Measurements from ENCODE around the gene GLIS1.

Gene GLIS1

GRCh38 chr1:53504901-53505300, 234.1 kb downstream of the GLIS1 start:
- Histone ChIP-seq H3K9ac (ENCODE audit: low read length) (no peak overlapping the region), H3K27ac (ENCODE audit: low read length) (no peak overlapping the region)

GRCh38 chr1:53503433-53504217, 235.3 kb downstream of the GLIS1 start:
- Histone ChIP-seq H3K4me1 (ENCODE audit: control insufficient read depth, low read depth, low read length) (peaks cover 13% of the 10 kb centered on the region), H3K27me3 (ENCODE audit: control insufficient read depth, insufficient read depth, low read length) (no peaks in the 10 kb centered on the region), H3K9me3 (ENCODE audit: control insufficient read depth, low read depth, low read length) (no peaks in the 10 kb centered on the region), H3K9ac (ENCODE audit: low read length) (no peak overlapping the region), H3K4me3 (ENCODE audit: low read length) (no peak overlapping the region), H3K36me3 (ENCODE audit: control insufficient read depth, low read depth, low read length) (no peaks in the 10 kb centered on the region), H3K27ac (ENCODE audit: low read length) (no peak overlapping the region)

More at GRCh38 chr1:53504901-53505300, 234.1 kb downstream of the GLIS1 start:
- no peaks in the 10 kb centered on the region for H3K9me3 ChIP-seq (ENCODE audit: control insufficient read depth, low read depth, low read length)
- no peak overlapping the region for H3K4me3 ChIP-seq (ENCODE audit: low read length)
- H3K36me3 ChIP-seq (ENCODE audit: control insufficient read depth, low read depth, low read length): no peaks in the 10 kb centered on the region
- H3K4me1 ChIP-seq (ENCODE audit: control insufficient read depth, low read depth, low read length): peaks cover 13% of the 10 kb centered on the region
- H3K27me3 ChIP-seq (ENCODE audit: control insufficient read depth, insufficient read depth, low read length): no peaks in the 10 kb centered on the region

- Histone ChIP-seq H3K9ac (ENCODE audit: low read length) (no peak overlapping the region), H3K9me3 (ENCODE audit: control insufficient read depth, low read depth, low read length) (no peaks in the 10 kb centered on the region), H3K36me3 (ENCODE audit: control insufficient read depth, low read depth, low read length) (no peaks in the 10 kb centered on the region), H3K4me3 (ENCODE audit: low read length) (no peak overlapping the region), H3K27ac (ENCODE audit: low read length) (no peak overlapping the region), H3K27me3 (ENCODE audit: control insufficient read depth, insufficient read depth, low read length) (no peaks in the 10 kb centered on the region), H3K4me1 (ENCODE audit: control insufficient read depth, low read depth, low read length) (peaks cover 13% of the 10 kb centered on the region)
Measured at GRCh38 chr1:53502641-53503432, 236.1 kb downstream of the GLIS1 start.

- peaks cover 13% of the 10 kb centered on the region for H3K4me1 ChIP-seq (ENCODE audit: control insufficient read depth, low read depth, low read length)
- no peaks in the 10 kb centered on the region for H3K9me3 ChIP-seq (ENCODE audit: control insufficient read depth, low read depth, low read length)
- H3K36me3 ChIP-seq (ENCODE audit: control insufficient read depth, low read depth, low read length): no peaks in the 10 kb centered on the region
- no peaks in the 10 kb centered on the region for H3K27me3 ChIP-seq (ENCODE audit: control insufficient read depth, insufficient read depth, low read length)
- H3K27ac ChIP-seq (ENCODE audit: low read length): no peak overlapping the region
- no peak overlapping the region for H3K9ac ChIP-seq (ENCODE audit: low read length)
- H3K4me3 ChIP-seq (ENCODE audit: low read length): no peak overlapping the region
Measured at GRCh38 chr1:53501065-53502005, 237.6 kb downstream of the GLIS1 start.

- no peak overlapping the region for H3K9ac ChIP-seq (ENCODE audit: low read length)
- H3K36me3 ChIP-seq (ENCODE audit: control insufficient read depth, low read depth, low read length): no peaks in the 10 kb centered on the region
- no peak overlapping the region for H3K27ac ChIP-seq (ENCODE audit: low read length)
- H3K4me1 ChIP-seq (ENCODE audit: control insufficient read depth, low read depth, low read length): peaks cover 13% of the 10 kb centered on the region
- no peaks in the 10 kb centered on the region for H3K27me3 ChIP-seq (ENCODE audit: control insufficient read depth, insufficient read depth, low read length)
- no peaks in the 10 kb centered on the region for H3K9me3 ChIP-seq (ENCODE audit: control insufficient read depth, low read depth, low read length)
- H3K4me3 ChIP-seq (ENCODE audit: low read length): no peak overlapping the region
Measured at GRCh38 chr1:53500204-53501064, 238.5 kb downstream of the GLIS1 start.

- Histone ChIP-seq H3K4me3 (ENCODE audit: low read length) (no peak overlapping the region), H3K27ac (ENCODE audit: low read length) (no peak overlapping the region), H3K4me1 (ENCODE audit: control insufficient read depth, low read depth, low read length) (peaks cover 13% of the 10 kb centered on the region), H3K9me3 (ENCODE audit: control insufficient read depth, low read depth, low read length) (no peaks in the 10 kb centered on the region), H3K36me3 (ENCODE audit: control insufficient read depth, low read depth, low read length) (no peaks in the 10 kb centered on the region), H3K27me3 (ENCODE audit: control insufficient read depth, insufficient read depth, low read length) (no peaks in the 10 kb centered on the region), H3K9ac (ENCODE audit: low read length) (no peak overlapping the region)
Measured at GRCh38 chr1:53499257-53500203, 239.4 kb downstream of the GLIS1 start.

- Histone ChIP-seq H3K4me3 (ENCODE audit: low read length) (no peak overlapping the region), H3K27me3 (ENCODE audit: control insufficient read depth, insufficient read depth, low read length) (no peaks in the 10 kb centered on the region), H3K36me3 (ENCODE audit: control insufficient read depth, low read depth, low read length) (no peaks in the 10 kb centered on the region), H3K9me3 (ENCODE audit: control insufficient read depth, low read depth, low read length) (no peaks in the 10 kb centered on the region), H3K9ac (ENCODE audit: low read length) (no peak overlapping the region), H3K27ac (ENCODE audit: low read length) (no peak overlapping the region), H3K4me1 (ENCODE audit: control insufficient read depth, low read depth, low read length) (peaks cover 7% of the 10 kb centered on the region)
Measured at GRCh38 chr1:53498555-53499131, 240.3 kb downstream of the GLIS1 start.

GRCh38 chr1:53495633-53496345, 243.2 kb downstream of the GLIS1 start:
- no peaks in the 10 kb centered on the region for H3K9me3 ChIP-seq (ENCODE audit: control insufficient read depth, low read depth, low read length)
- no peak overlapping the region for H3K27ac ChIP-seq (ENCODE audit: low read length)
- no peaks in the 10 kb centered on the region for H3K36me3 ChIP-seq (ENCODE audit: control insufficient read depth, low read depth, low read length)
- H3K27me3 ChIP-seq (ENCODE audit: control insufficient read depth, insufficient read depth, low read length): no peaks in the 10 kb centered on the region
- no peaks in the 10 kb centered on the region for H3K4me1 ChIP-seq (ENCODE audit: control insufficient read depth, low read depth, low read length)
- H3K4me3 ChIP-seq (ENCODE audit: low read length): no peak overlapping the region
- no peak overlapping the region for H3K9ac ChIP-seq (ENCODE audit: low read length)

- H3K9me3 ChIP-seq (ENCODE audit: control insufficient read depth, low read depth, low read length): no peaks in the 10 kb centered on the region
- H3K36me3 ChIP-seq (ENCODE audit: control insufficient read depth, low read depth, low read length): no peaks in the 10 kb centered on the region
- H3K27ac ChIP-seq (ENCODE audit: low read length): no peak overlapping the region
- H3K27me3 ChIP-seq (ENCODE audit: control insufficient read depth, insufficient read depth, low read length): no peaks in the 10 kb centered on the region
- no peak overlapping the region for H3K9ac ChIP-seq (ENCODE audit: low read length)
- no peaks in the 10 kb centered on the region for H3K4me1 ChIP-seq (ENCODE audit: control insufficient read depth, low read depth, low read length)
- H3K4me3 ChIP-seq (ENCODE audit: low read length): no peak overlapping the region
Measured at GRCh38 chr1:53490351-53490750, 248.6 kb downstream of the GLIS1 start.

Data from iPS-18a (cell line).